A673 (cell line): ENCODE results near the gene PYDC2. TPM values are rescaled to one million over a fixed set of nuclear protein-coding genes. Genes with fewer than 3 reads are reported as not detected.

Experiments used
- Bru-seq: library from RNA; stranded (reverse); fragments of 400-500 nt; gene quantifications from one replicate; lab custom pipeline; 2021; lab: Mats Ljungman, UMichigan
- BruChase-seq, 2 experiments: library from RNA; stranded (reverse); fragments of 400-500 nt; gene quantifications; one replicate each; lab custom pipeline; 2021; lab: Mats Ljungman, UMichigan
- BruUV-seq: library from RNA; stranded (reverse); fragments of 400-500 nt; replicated peaks from 2 replicates; lab custom pipeline; 2021; lab: Mats Ljungman, UMichigan
- CTCF ChIA-PET: fragments of 300-600 bp; sonication (Branson Sonifier 250); formaldehyde crosslinking; loops from one replicate; lab custom pipeline; 2022; ENCODE audit warnings: antibody characterized with exemption; lab: Charles Lee
- POLR2A ChIA-PET: fragments of 300-600 bp; sonication (Branson Sonifier 250); formaldehyde crosslinking; loops from one replicate; lab custom pipeline; 2022; ENCODE audit warnings: antibody characterized with exemption; ENCODE audit not compliant: low non-redundant PET; lab: Charles Lee
- DNase-seq: peaks from one replicate; pipeline ENCODE4 v3.0.0-alpha.2; 2015; ENCODE audit warnings: low spot score
- H3K27ac ChIP-seq: fragments of 200-600 bp; sonication (generic); 2 replicates; pipeline ENCODE4 v1.5.1; 2016; ENCODE audit warnings: mixed run types, low read depth, mild to moderate bottlenecking, mixed read lengths, antibody characterized with exemption, low read length; ENCODE audit not compliant: poor library complexity, severe bottlenecking
- H3K27me3 ChIP-seq: fragments of 200-600 bp; sonication (generic); replicated peaks from 2 replicates; pipeline ENCODE4 v1.6.1; 2017; ENCODE audit warnings: mixed run types, low read depth, mild to moderate bottlenecking, mixed read lengths, antibody characterized with exemption, low read length; ENCODE audit not compliant: insufficient read depth, poor library complexity
- H3K36me3 ChIP-seq: fragments of 200-600 bp; sonication (generic); 2 replicates; pipeline ENCODE4 v1.6.1; 2016; ENCODE audit warnings: mixed run types, mild to moderate bottlenecking, mixed read lengths, antibody characterized with exemption, low read length; ENCODE audit not compliant: insufficient read depth, poor library complexity, severe bottlenecking
- H3K4me1 ChIP-seq: fragments of 200-600 bp; sonication (generic); 2 replicates; pipeline ENCODE4 v1.6.1; 2017; ENCODE audit warnings: mixed run types, mild to moderate bottlenecking, mixed read lengths, antibody characterized with exemption, low read length; ENCODE audit not compliant: insufficient read depth, poor library complexity, severe bottlenecking
- H3K4me3 ChIP-seq: fragments of 200-600 bp; sonication (generic); 2 replicates; pipeline ENCODE4 v1.5.1; 2016; ENCODE audit warnings: low read depth, mixed run types, mild to moderate bottlenecking, mixed read lengths, low read length; ENCODE audit not compliant: poor library complexity, severe bottlenecking
- H3K9me3 ChIP-seq: fragments of 200-600 bp; sonication (generic); 2 replicates; pipeline ENCODE4 v1.6.1; 2016; ENCODE audit warnings: mixed run types, low read depth, mild to moderate bottlenecking, mixed read lengths, antibody characterized with exemption, low read length; ENCODE audit not compliant: poor library complexity, severe bottlenecking
- CTCF ChIP-seq: fragments of 300-800, 200-600 bp; sonication (generic); conservative IDR thresholded peaks from 2 replicates; pipeline ENCODE4 v1.5.1; 2017; ENCODE audit warnings: low read depth, mild to moderate bottlenecking, antibody characterized with exemption, low read length, moderate library complexity, mixed read lengths
- EZH2 ChIP-seq: fragments of 200-600 bp; sonication (generic); IDR thresholded peaks from 2 replicates; pipeline ENCODE4 v1.6.1; 2017; ENCODE audit warnings: borderline replicate concordance, low read depth, mild to moderate bottlenecking, mixed read lengths, antibody characterized with exemption, low read length; ENCODE audit not compliant: poor library complexity, severe bottlenecking
- intact Hi-C: fragments of 100-400 bp; cut with micrococcal nuclease; formaldehyde crosslinking; loops from one replicate; pipeline ENCODE4 v1.10.0; 2022; ENCODE audit not compliant: unreplicated experiment
- long read RNA-seq: library from polyadenylated mRNA; stranded (forward); transcript quantifications from one replicate; pipeline ENCODE4 v2.0.0, GENCODE V29; 2022
- total RNA-seq: library from RNA; stranded (reverse); gene quantifications from 2 replicates; pipeline ENCODE4 v1.2.3, GENCODE V29; 2021

The PYDC2 gene
- not detected in 2 replicates for total RNA-seq
- not detected for Bru-seq, nascent RNA
- percentile 46 among the genes with signal in this experiment for BruChase-seq, experiment 1, labeled RNA remaining after a 2-hour chase
- BruChase-seq, experiment 2, labeled RNA remaining after a 6-hour chase = percentile 34 among the genes with signal in this experiment
- long read RNA-seq = 0 reads

GRCh38 chr3:191461113-191461595 is at the start of gene PYDC2:
Gene PYDC2 (plus strand): TSS chr3:191461163. CDS start chr3:191461163, 0 bp downstream.
- no peaks in the 10 kb centered on the region for H3K4me1 ChIP-seq
- CTCF ChIA-PET = no interaction called here
- no peaks in the 10 kb centered on the region for H3K9me3 ChIP-seq
- no peak within 1 kb of the TSS for H3K4me3 ChIP-seq
- no TSS peak for BruUV-seq
- POLR2A ChIA-PET = no interaction called here
- no peak within 1 kb of the TSS for H3K27ac ChIP-seq
- H3K27me3 ChIP-seq = no peaks in the 10 kb centered on the region
- H3K36me3 ChIP-seq = no peaks in the 10 kb centered on the region
- intact Hi-C loops = no loop called here
- DNase-seq = no peak
- TF ChIP-seq EZH2 (no peak), CTCF (no peak)

- H3K27ac ChIP-seq = no peak overlapping the region
- H3K36me3 ChIP-seq = no peaks in the 10 kb centered on the region
- no peak for TF ChIP-seq CTCF
- no peak for TF ChIP-seq EZH2
- no peaks in the 10 kb centered on the region for H3K27me3 ChIP-seq
- peak; percentile 52 for DNase-seq
- ChIA-PET POLR2A (no interaction called here), CTCF (no interaction called here)
- intact Hi-C loops = no loop called here
- H3K9me3 ChIP-seq = peaks cover 16% of the 10 kb centered on the region
- no peak overlapping the region for H3K4me3 ChIP-seq
- BruUV-seq = no TSS peak
- H3K4me1 ChIP-seq = no peaks in the 10 kb centered on the region
Observed at GRCh38 chr3:191412759-191413158, 48.2 kb upstream of the PYDC2 start.

- H3K27ac ChIP-seq = no peak overlapping the region
- ChIA-PET POLR2A (no interaction called here), CTCF (no interaction called here)
- H3K4me3 ChIP-seq = no peak overlapping the region
- TF ChIP-seq CTCF (no peak), EZH2 (no peak)
- DNase-seq = no peak
- H3K9me3 ChIP-seq = peaks cover 13% of the 10 kb centered on the region
- no peaks in the 10 kb centered on the region for H3K36me3 ChIP-seq
- intact Hi-C loops = no loop called here
- no TSS peak for BruUV-seq
- H3K4me1 ChIP-seq = no peaks in the 10 kb centered on the region
- no peaks in the 10 kb centered on the region for H3K27me3 ChIP-seq
Observed at GRCh38 chr3:191414286-191414685, 46.7 kb upstream of the PYDC2 start.
